OCI-M2 (cell line): Measurements from ENCODE around the gene TMEM184B.
"Not testable (repeated sequence)": the region's sequence is repeated elsewhere in the genome, so short reads cannot be mapped to it uniquely, and the experiment has no call there.

Experiments used
- DNase-seq: peaks from one replicate; lab custom pipeline; 2025; ENCODE audit not compliant: unreplicated experiment; lab: John Stamatoyannopoulos, UW

The TMEM184B gene

DNA sequence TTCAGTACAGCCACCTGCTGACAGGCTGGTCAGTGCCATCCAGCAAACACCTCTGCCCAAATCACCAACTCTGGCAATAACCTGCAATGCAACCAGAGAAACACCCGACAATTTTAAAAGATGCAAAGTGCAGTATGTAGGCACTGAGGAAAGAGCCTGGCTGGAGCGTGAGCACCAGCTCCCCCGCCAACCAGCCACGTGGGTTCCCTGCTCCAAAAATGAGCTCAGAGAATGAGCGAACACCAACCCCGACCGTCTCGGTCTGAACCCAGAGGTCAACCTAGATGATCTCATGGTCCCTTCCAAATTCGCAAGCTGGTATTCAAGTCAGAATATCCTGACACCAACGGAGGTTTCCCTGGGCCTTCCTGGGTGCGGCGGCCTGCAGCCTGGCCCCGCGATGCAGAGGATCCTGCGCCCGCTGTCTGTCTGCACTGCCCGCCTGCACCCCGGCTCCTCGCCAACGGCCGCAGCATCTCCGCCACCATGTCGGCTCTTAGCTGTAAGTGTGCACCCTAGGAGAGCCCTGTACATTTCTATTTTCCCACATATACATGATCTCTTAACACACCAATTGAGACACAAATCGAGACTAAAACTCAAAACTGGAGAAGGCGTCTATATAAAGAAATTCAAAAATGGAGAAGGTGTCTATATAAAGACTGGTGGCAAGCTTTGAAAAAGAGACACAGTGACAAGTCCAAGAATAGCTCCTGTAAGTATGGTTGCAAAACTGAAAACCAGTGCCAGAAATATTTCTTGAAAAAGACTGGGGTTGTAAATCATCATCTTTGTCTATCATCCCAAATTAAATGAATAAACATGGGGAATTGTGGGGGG is 22.8 kb downstream of the TMEM184B start:
- no peak for DNase-seq

DNA sequence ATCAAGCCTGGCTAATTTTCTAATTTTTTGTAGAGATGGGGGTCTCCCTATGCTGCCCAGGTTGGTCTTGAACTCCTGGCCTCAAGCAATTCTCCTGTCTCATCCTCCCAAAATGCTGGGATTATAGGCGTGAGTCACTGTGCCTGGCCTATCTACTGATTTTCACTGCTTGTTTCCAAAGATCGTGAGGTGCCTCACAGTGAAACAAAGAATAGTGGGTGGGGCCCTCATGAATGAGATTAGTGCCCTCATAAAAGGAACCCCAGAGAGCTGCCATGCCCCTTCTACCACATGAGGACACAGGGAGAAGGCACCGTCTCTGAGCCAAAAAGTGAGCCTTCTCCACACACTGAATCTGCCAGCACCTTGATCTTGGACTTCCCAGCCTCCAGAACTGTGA is 23.5 kb downstream of the TMEM184B start:
- no peak for DNase-seq

DNA sequence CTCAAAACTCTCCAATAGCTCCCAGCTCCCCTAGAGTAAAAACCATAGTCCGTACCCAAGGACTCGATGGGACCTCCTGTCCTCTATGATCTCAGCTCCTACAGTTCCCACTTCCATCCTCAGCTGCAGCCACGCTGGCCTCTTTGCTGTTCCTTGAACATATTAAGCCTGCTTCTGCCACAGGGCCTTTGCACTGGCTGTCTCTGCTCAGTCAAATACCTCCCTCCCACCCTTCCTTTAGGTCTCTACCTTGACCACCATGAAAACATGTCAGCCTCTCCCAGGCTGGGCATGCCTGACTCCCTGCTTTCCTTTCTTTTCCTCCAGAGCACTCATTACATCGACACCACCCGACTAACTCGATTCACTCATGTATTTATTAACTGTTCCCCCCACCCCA is 24.5 kb downstream of the TMEM184B start:
- DNase-seq: no peak

DNA sequence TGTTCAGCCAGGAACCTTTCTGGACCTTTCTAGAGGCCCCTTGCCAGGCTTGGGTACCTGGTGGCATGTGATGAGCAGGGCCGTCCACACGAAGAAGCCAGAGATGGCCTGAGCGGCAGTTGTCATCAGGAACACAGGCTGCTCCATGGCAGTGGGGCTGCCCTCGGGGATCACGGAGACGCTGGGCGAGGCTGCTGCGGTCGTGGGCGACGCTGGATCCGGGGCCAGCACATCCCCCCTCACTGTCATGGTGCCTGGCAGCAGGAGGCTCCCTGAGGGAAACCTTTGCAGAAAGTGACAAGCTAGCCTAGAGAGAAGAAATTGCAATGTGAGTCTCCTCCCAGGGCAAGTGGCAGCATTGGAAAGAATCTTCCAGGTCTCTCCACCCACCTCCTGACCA is 25.1 kb downstream of the TMEM184B start:
- no peak for DNase-seq

DNA sequence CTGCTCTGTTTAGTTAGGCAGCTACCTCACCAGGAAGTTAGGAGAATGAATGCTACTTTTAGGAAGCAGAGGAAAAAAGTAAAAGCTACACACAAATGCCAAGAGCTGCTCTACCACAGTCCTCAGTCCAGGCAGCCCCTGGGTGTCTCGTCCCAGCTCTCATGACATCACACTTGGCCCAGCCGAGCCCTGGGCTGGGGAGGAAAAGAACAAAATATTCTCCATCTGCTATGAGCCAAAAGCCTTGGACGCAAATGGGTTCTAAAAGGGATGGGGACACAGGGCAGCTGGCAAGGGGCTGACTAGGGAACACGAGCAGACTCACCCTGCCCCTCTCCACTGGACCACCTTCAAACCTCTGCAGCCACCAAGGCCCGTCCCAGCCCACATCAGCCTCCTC is 26.1 kb downstream of the TMEM184B start:
- no peak for DNase-seq

DNA sequence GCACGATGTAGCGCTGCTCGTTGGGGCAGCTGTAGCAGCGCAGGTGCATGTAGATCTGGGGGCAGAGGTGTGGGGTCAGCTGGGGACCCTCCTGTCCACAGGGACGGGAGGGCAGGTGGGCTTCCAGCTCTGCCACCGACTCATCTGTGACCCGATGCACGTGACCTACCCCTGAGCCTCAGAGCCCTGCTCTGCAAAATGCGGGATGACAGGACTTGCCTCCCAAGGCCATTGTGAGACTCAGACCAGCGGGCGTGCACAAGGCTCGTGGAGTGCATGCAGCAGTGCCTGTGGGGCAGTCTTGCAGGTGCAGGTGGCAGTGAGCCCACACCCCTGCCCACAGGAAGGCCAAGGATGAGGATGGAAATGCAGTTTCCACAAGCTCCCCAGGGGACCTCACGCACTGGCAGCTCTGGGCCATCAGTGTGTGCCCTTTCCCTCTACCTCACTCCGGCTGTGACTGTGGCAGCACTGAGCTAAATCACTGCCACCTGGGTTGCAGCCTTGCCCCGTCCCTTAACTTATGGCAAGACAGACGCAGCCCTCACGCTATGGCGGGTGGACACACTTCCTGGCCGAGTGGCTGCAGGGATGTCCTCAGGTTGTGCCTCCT is 26.7 kb downstream of the TMEM184B start:
- no peak for DNase-seq

DNA sequence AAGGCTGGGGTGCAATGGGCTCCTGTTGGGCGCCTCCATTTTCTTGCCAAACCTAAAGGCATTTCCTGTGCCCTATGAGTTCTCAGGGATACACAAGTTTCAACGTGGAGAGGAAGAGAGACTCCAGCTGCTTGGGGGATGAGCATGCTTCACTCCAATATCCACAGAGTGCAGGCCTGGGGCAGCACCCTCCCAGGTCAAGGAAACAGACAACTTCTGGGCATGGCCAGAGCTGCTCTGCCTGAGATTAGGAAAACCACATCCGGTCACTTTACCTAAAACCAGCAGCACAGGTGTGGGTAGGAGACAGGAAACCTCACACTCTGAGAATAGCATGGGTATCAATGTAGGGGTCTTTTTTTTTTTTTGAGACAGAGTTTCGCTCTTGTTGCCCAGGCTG is 28.7 kb downstream of the TMEM184B start:
- no peak for DNase-seq

DNA sequence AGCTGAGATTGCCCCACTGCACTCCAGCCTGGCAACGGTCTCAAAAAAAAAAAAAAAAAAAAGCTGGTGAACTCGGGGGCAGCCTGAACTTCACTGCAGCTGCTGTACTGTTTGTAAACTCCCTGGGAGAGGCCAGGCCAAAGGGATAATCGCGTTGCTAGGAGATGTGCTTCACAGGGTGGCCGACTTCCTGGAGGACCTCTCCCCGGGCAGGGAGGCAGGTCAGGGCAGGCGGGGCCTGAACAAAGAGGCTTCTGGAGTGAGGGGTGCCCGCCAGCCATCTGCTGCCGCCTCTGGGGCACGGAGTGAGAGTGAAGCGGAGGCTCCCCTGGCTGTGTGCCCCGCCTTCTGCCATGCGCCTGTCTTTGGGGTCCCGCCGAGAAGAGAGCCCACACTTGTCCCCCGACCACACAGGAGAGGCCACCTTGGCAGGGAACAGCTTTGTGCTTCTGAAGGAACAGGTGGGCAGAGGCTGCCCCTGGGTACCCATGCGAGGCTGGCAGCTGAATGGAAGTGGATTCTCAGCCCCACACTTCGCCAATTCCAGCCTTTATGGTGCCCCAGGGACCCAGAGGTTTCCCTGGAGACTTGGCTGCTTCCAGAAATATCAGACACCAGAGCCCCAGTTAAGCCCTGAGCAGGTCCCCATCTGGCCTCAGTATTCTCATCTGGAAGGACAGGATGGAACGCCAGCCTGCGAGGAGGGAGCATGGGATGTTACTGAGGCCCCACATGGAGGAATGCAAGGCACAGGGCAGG is 29.6 kb downstream of the TMEM184B start:
- no peak for DNase-seq

DNA sequence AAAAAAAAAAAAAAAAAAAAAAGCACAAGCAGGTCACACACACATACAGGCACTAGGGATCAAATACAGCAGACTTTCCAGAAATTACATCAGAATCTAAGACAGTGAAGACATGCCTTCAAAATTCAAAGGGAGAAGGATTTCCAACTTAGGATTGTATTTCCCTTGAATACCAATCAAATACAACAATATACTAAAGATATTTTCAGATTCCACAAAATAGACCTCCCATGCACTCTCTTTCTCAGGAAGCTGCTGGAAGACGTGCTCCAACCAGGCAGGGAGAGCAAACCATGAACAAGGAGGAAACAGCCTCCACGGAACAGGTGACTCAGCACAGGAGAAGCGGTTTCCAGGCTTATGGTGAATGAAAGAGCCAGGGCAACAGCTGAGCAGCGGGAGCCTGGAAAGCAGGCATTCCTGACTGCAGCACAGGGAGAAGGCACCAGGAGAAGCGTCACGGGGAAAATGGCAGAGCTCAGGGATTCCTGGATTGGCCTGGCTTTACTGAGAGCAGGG is 32.0 kb downstream of the TMEM184B start:
- no peak for DNase-seq

DNA sequence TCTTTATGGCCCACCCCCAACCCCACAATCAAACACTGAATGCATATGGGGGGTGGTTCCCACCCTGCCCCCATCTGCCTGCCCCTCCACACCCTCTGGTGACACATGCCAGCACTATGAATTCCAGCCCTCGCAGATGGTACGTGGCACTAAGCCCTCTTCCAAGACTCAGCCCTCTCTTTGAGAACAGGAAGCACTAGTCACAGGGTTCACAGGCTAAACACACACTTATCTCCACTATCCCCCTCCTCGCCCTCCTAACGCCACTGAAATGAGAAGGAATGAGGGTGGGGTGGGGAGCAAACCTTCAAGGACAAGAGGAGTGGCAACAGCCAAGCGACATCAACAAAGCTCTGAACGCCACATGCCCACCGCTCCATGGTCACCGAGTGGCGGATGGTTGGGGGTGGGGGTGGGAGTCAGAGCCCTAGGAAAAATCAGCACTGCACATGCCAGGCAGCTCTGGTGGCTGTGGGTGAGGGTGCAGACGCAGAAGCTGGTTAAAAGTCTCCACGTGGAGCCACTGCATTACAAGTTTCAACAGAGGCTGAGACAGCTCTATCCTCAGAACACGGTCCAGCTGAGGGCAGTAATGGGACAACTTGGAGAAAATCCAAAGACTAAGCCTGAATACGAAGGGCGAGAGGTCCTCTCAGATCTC is 33.6 kb downstream of the TMEM184B start:
- no peak for DNase-seq

DNA sequence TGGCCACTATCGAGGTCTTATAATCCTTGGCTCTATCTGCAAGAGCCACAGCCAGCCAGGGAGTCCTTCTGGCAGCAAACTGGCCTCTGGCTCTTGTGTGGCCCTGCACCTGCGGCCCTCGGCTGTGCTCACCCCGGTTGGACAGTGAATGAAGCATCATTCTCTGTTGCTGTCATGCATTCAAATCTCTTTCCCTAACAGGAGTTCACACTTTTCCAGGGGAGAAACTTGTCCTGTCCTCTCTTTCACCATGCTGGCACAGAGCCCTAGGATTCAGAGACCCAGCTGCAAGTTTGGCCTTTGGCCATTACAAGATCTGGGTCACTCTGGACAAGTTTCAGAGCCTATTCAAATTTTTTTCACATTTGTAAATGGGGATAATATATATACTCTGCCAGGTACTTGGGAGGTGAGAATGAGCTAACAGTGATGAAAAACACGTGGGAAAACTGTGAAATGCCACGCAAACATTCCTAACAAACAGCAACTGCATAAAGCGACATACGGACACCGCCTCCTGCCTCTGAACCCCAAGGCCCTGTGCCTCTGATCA is 34.2 kb downstream of the TMEM184B start:
- DNase-seq: no peak

DNA sequence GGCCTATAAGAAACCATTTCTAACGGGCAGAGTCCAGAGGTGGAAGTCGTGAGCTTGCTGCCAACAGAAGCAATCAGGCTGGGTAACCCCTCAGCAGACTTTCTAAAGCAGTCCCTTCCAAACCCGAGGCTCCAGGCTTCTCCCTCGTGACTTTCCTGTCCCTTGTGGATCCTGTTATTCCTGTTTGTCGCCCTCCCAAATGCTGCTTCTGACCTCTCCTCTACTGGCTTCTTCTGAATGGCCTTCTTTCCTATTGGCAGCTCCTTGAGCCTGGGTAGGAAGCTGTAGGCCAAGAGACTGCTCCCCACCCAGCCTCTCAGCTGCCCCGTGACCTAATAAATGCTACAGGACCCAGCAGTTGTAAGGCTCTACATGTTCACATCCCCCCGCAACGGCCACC is 36.0 kb downstream of the TMEM184B start:
- no peak for DNase-seq

DNA sequence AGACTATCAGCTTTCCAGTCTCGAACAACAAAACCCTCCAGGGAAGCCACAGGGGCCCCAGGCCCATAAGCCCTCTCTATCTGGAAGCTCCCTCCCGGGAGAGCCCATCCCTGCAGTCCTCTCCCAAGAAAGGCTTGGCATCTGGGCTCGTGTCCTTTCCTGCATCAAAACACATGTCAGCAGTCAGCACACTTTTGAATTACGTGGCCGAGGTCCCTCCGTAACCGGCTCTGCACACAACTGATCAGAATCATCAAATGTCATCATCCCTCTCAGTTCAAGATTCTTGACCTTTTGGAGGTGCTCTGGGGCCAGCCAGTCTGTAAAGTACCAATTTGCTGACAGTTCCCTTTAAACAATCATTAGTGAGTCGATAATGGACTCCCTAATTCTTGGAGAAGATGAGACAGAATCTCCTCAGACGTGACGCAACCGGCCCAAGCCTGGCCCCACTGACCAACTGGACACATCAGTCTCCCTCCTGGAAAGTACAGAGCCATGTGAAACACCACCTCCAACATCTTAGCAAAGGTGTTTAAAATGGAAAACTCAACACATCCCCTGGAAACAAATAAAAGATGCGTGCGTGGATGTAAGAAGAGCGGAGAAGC is 37.5 kb downstream of the TMEM184B start:
- no peak for DNase-seq

DNA sequence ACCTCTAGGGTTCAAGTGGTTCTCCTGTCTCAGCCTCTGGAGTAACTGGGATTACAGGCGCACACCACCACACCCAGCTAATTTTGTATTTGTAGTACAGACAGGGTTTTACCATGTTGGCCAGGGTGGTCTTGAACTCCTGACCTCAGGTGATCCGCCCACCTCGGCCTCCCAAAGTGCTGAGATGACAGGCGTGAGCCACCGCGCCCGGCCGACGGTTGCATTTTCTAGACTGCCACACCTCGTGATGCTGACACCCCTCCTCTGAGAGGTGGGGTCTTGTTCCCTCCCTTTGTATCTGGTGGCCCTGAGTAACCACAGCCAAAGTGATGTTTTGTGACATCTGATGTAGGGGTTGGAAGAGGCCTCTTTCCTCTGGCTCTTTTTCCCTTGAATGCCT is 39.0 kb downstream of the TMEM184B start:
- DNase-seq: not testable (repeated sequence)

DNA sequence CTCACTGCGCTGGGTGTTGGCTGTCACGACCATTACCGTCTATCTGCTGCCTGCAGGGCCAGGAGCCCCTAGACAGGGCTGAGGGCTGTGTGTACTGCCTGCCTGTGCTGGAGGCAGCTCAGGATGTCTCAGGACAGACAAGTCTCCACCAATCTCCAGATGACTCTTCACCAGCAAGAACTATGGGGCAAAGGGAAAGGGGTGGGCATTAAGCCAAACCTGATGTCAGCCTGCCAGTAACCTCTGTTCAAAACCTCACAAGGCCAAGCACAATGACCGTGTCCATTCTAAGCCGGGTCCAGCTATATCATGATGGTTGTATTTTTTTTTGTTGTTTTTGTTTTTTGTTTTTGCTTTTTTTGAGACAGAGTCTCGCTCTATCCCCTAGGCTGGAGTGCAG is 39.4 kb downstream of the TMEM184B start:
- no peak for DNase-seq

DNA sequence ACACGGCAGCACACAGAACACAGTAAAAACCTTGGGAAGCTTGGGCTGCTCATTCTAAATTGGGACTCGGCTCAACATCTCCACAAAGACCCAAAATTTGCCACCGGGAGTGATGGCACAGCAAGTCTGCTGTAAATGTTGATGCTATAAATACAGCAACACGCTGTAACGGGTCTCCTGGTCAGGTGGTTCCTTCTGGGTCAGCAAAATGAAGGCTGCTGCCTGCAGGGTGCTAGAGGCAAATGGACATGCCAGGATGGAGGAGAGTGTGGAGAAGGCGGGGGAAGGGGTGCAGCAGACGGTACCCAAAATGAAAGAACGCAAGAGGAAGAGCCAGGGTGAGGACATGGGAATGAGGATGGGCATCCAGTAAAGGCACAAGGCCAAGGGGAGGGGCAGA is 40.6 kb downstream of the TMEM184B start:
- no peak for DNase-seq

DNA sequence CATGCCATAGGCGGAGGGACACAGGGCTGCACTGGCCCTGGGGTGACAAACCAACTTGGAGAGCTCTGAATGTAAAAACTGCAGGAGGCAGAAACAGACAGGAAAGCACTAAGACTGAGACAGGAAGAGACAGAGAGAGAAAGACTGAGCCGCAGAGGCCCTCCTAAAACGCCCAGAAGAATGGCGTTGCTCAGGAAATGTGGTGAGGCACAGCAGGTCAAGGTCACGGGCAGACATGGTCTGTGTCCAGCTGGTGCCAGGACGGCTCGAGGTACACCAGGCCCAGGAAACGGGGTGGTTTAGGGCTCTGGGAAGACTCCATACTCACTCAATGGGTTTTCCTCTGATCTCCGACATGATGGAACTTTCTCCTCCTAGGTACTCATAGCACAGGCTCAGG is 41.9 kb downstream of the TMEM184B start:
- DNase-seq: no peak

DNA sequence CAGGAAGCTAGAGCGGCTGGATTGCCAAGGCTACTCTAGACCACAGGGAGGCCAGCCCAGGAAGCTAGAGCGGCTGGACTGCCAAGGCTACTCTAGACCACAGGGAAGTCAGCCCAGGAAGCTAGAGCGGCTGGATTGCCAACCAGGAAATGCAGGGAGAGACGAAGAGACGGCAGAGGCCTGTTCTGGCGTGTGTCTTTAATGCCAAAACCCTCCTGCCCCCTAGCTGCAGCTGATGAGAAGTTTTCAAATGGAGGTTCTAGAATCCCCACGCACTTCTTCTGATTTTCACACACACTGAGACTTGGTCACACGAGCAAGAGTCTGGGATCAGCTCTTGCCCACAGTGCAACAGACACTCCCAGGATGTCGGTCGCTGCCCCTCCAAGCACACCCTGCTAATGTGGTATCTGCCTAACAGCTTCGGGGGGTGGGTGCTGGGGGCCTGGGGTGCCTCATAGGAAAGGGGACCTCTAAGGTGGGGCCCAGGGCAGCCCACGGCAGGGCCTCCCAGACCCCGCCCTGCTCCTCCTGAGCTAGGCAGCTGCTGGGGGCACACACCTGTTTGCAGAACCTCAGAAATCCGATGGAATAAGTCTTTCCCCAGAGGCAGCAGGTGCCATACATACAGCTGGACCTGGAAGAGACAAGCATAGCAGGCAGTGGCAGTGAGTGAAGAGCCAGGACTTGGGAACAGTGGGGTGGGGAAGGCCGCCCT is 42.5 kb downstream of the TMEM184B start:
- DNase-seq: no peak

DNA sequence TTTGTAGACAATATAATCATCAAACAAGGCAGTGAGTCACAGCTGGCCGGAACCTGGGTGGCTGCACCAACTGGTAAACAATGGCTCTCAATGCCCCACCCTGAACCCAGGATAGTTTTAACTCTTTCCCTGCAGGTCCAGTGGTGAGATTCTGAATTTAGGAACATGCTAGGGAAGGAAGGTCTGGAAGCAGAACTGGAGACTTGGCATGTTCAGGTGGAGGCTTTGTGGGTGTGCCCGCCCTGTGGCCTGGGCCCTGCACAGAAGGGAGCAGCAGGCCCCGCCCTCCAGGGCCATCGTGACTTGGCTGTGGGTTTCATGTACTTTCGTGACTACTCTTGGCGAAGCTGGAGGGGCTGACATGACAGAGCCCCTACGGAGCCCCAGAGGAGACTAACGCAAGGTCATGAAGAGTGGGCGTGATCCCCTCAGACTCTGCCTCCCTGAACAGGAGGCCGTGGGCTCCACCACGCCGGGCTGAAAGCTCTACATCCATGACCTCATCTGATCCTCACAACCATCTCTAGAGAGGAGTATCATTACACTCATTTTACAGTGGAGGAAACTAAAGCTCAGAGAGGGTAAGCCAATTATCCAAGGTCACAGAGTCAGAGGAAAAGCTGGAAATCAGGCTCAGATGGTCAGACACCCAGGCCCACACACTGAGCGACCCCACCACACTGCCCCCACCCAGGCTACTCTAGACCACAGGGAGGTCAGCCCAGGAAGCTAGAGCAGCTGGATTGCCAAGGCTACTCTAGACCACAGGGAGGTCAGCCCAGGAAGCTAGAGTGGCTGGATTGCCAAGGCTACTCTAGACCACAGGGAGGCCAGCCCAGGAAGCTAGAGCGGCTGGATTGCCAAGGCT is 43.7 kb downstream of the TMEM184B start:
- no peak for DNase-seq
